HL-60 (cell line): ENCODE data around the gene ITFG1.
"Not testable (repeated sequence)": the region's sequence is repeated elsewhere in the genome, so short reads cannot be mapped to it uniquely, and the experiment has no call there.

Experiments used
- DNase-seq, 2 experiments: peaks; one replicate each; pipeline ENCODE4 v3.0.0-alpha.2; 2010 to 2020; ENCODE audit warnings: low read depth in 1 of 2, low spot score in 1 of 2
- H3K27ac ChIP-seq: fragments of 250-450 bp; sonication (Bioruptor Pico); replicated peaks from 2 replicates; pipeline ENCODE4 v1.5.1; 2020; ENCODE audit warnings: mild to moderate bottlenecking, moderate library complexity
- H3K27me3 ChIP-seq: fragments of 250-450 bp; sonication (Bioruptor Pico); 2 replicates; pipeline ENCODE4 v1.5.1; 2021; ENCODE audit warnings: mild to moderate bottlenecking, moderate library complexity; ENCODE audit not compliant: insufficient read depth, poor library complexity, severe bottlenecking
- H3K4me3 ChIP-seq: replicated peaks from 2 replicates; pipeline ENCODE4 v1.5.1; 2011; ENCODE audit warnings: mild to moderate bottlenecking, control low read depth, low read length; ENCODE audit not compliant: insufficient read depth
- GABPA ChIP-seq: IDR thresholded peaks from 2 replicates; pipeline ENCODE4 v1.6.1; 2012; ENCODE audit warnings: low read depth
- POLR2AphosphoS5 ChIP-seq: IDR thresholded peaks from 2 replicates; pipeline ENCODE4 v1.6.1; 2012; ENCODE audit warnings: low read depth
- SPI1 ChIP-seq: IDR thresholded peaks from 2 replicates; pipeline ENCODE4 v1.6.1; 2012; ENCODE audit warnings: low read depth, mild to moderate bottlenecking, borderline replicate concordance
- TF ChIP-seq, protein P1 (sequence below): IDR thresholded peaks from one replicate; pipeline ENCODE4 v1.5.1; 2011; ENCODE audit warnings: low read length, control low read depth, inconsistent platforms; ENCODE audit not compliant: insufficient read depth
- TF ChIP-seq, protein P2 (sequence below): IDR thresholded peaks from 2 replicates; pipeline ENCODE4 v1.6.1; 2012; ENCODE audit warnings: low read depth; ENCODE audit not compliant: insufficient replicate concordance

ITFG1 gene

DNA sequence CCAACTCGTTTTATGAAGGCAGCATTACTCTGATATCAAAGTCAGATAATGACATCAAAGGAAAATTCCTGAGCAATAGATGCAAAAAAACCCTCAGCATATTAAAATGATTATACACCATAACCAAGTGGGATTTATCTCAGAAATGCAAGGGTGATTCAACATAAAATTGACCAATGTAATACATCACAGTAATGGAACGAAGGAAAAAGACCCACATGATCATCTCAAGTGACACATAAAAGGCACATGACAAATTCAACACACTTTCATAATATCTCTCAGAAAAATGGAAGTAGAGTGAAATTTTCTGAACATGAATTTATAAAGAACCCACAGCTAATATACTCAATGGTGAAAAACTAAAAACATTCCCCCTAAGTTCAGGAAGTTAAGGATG lies 118.8 kb downstream of the ITFG1 start:
- no peak overlapping the region for H3K27ac ChIP-seq
- no peak for TF ChIP-seq POLR2AphosphoS5
- no peak for TF ChIP-seq SPI1
- TF ChIP-seq, protein P1, sequence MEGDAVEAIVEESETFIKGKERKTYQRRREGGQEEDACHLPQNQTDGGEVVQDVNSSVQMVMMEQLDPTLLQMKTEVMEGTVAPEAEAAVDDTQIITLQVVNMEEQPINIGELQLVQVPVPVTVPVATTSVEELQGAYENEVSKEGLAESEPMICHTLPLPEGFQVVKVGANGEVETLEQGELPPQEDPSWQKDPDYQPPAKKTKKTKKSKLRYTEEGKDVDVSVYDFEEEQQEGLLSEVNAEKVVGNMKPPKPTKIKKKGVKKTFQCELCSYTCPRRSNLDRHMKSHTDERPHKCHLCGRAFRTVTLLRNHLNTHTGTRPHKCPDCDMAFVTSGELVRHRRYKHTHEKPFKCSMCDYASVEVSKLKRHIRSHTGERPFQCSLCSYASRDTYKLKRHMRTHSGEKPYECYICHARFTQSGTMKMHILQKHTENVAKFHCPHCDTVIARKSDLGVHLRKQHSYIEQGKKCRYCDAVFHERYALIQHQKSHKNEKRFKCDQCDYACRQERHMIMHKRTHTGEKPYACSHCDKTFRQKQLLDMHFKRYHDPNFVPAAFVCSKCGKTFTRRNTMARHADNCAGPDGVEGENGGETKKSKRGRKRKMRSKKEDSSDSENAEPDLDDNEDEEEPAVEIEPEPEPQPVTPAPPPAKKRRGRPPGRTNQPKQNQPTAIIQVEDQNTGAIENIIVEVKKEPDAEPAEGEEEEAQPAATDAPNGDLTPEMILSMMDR, result no peak
- TF ChIP-seq, protein P2, sequence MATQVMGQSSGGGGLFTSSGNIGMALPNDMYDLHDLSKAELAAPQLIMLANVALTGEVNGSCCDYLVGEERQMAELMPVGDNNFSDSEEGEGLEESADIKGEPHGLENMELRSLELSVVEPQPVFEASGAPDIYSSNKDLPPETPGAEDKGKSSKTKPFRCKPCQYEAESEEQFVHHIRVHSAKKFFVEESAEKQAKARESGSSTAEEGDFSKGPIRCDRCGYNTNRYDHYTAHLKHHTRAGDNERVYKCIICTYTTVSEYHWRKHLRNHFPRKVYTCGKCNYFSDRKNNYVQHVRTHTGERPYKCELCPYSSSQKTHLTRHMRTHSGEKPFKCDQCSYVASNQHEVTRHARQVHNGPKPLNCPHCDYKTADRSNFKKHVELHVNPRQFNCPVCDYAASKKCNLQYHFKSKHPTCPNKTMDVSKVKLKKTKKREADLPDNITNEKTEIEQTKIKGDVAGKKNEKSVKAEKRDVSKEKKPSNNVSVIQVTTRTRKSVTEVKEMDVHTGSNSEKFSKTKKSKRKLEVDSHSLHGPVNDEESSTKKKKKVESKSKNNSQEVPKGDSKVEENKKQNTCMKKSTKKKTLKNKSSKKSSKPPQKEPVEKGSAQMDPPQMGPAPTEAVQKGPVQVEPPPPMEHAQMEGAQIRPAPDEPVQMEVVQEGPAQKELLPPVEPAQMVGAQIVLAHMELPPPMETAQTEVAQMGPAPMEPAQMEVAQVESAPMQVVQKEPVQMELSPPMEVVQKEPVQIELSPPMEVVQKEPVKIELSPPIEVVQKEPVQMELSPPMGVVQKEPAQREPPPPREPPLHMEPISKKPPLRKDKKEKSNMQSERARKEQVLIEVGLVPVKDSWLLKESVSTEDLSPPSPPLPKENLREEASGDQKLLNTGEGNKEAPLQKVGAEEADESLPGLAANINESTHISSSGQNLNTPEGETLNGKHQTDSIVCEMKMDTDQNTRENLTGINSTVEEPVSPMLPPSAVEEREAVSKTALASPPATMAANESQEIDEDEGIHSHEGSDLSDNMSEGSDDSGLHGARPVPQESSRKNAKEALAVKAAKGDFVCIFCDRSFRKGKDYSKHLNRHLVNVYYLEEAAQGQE, result no peak
- TF ChIP-seq GABPA, result no peak
- no peaks in the 10 kb centered on the region for H3K27me3 ChIP-seq
- no peak overlapping the region for H3K4me3 ChIP-seq
- DNase-seq, result no peak

DNA sequence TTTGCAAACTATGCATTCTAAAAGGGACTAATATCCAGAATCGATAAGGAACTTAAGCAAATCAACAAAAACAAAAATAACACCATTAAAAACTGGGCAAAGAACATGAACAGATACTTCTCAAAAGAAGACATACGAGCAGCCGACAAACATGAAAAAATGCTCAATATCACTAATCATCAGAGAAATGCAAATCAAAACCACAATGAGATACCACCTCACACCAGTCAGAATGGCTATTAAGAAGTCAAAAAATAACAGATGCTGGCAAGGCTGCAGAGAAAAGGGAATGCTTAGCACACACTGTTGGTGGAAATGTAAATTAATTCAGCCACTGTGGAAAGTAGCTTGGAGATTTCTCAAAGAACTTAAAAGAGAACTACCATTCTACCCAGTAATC lies 130.3 kb downstream of the ITFG1 start:
- DNase-seq, H3K27ac ChIP-seq, H3K4me3 ChIP-seq, H3K27me3 ChIP-seq: not testable (repeated sequence)

DNA sequence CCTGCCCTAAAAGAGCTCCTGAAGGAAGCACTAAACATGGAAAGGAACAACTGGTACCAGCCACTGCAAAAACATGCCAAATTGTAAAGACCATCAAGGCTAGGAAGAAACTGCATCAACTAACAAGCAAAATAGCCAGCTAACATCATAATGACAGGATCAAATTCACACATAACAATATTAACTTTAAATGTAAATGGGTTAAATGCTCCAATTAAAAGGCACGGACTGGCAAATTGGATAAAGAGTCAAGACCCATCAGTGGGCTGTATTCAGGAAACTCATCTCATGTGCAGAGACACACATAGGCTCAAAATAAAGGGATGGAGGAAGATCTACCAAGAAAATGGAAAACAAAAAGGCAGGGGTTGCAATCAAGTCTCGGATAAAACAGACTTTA lies 136.6 kb downstream of the ITFG1 start:
- not testable (repeated sequence) for H3K4me3 ChIP-seq, H3K27me3 ChIP-seq, H3K27ac ChIP-seq, DNase-seq

DNA sequence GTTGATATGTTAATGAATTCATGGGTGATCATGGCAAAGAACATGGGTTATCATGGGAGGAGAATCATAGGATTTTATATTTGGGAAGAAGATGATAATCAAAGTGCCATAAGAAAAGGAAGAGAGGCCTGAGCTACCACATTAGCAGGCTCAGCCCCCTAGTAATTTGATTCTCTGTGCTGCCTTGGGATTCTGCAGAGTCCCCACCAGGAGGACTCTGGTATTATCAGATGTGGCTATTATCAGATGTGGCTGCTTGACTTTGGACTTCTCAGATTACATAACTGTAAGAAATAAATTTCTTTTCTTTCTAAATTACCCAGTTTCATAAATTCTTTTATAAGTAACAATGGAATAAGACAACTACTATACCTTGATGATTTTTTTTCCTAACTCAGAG lies 137.6 kb downstream of the ITFG1 start:
- DNase-seq, result no peak
- no peak overlapping the region for H3K27ac ChIP-seq

DNA sequence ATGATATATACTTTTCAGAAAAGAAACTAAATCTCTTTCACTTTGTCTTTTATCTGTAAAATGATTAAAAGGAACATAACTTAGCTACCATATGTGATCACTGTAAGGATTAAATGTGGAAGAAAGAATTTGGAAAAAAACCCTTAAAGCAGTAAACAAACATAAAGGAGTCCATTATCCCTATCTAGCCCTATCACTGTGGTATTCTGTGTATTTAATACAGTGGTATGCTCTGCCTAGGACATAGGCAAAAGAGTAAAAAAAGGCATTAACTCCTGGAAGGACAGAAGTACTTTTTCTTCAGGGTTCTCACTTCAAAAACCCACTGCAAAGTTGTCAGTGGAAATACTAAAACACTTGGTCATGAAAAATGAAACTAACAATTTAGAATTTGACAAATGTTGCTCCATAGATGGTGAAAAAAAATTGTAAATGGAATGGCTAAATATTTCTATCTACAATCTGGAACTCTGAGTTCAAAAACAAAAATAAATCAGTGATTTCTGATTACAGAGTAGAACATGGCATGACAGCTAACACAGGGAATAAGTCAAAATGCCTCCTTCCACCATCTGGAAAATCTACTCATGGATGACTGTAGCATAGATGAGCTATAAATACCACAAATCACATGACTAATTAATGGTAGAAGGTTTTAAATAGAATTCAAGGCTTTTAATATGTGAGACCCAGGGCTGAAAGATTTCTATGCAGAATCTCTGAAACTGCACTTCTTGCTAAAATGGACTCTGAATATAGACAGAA lies 140.1 kb downstream of the ITFG1 start:
- H3K4me3 ChIP-seq, result no peak overlapping the region
- no peak overlapping the region for H3K27ac ChIP-seq
- H3K27me3 ChIP-seq, result no peaks in the 10 kb centered on the region
- TF ChIP-seq, protein P2, result no peak
- TF ChIP-seq, protein P1, result no peak
- no peak for TF ChIP-seq SPI1
- TF ChIP-seq POLR2AphosphoS5, result no peak
- TF ChIP-seq GABPA, result no peak
- no peak for DNase-seq

More for the DNA sequence above, 137.6 kb downstream of the ITFG1 start:
- Histone ChIP-seq H3K27me3 (no peaks in the 10 kb centered on the region), H3K4me3 (no peak overlapping the region)
- TF ChIP-seq, protein P2, result no peak
